ENCODE measurements around the gene SETD4.

SETD4 gene

GRCh38 chr21:36097427-36098181, 37.3 kb upstream of the SETD4 start:
- H3K4me3 ChIP-seq (ENCODE audit: low read depth, low read length) = peak overlapping the region; percentile 28; the same call in 1 of the 2 replicates
- no peaks in the 10 kb centered on the region for H3K36me3 ChIP-seq (ENCODE audit: control insufficient read depth, insufficient read depth, low read length)
- peaks cover 38% of the 10 kb centered on the region for H3K9me3 ChIP-seq (ENCODE audit: control insufficient read depth, insufficient read depth, low read depth, low read length)
- H3K4me1 ChIP-seq (ENCODE audit: control insufficient read depth, insufficient read depth, low read length) = peaks cover 34% of the 10 kb centered on the region
- H3K27ac ChIP-seq (ENCODE audit: low read depth, low read length) = peak overlapping the region; percentile 87
- H3K9ac ChIP-seq (ENCODE audit: low read length) = peak overlapping the region; percentile 83
- no peaks in the 10 kb centered on the region for H3K27me3 ChIP-seq (ENCODE audit: control insufficient read depth, insufficient read depth, low read length)

- Histone ChIP-seq H3K27me3 (ENCODE audit: control insufficient read depth, insufficient read depth, low read length) (no peaks in the 10 kb centered on the region), H3K36me3 (ENCODE audit: control insufficient read depth, insufficient read depth, low read length) (no peaks in the 10 kb centered on the region), H3K27ac (ENCODE audit: low read depth, low read length) (peak overlapping the region; percentile 87), H3K9me3 (ENCODE audit: control insufficient read depth, insufficient read depth, low read depth, low read length) (peaks cover 36% of the 10 kb centered on the region), H3K4me3 (ENCODE audit: low read depth, low read length) (no peak overlapping the region), H3K9ac (ENCODE audit: low read length) (peak overlapping the region; percentile 83), H3K4me1 (ENCODE audit: control insufficient read depth, insufficient read depth, low read length) (peaks cover 34% of the 10 kb centered on the region)
These were observed 36.3 kb upstream of the SETD4 start for GRCh38 chr21:36096398-36097290.

- H3K4me3 ChIP-seq (ENCODE audit: low read depth, low read length) = no peak overlapping the region
- no peak overlapping the region for H3K9ac ChIP-seq (ENCODE audit: low read length)
- H3K27ac ChIP-seq (ENCODE audit: low read depth, low read length) = no peak overlapping the region
- H3K9me3 ChIP-seq (ENCODE audit: control insufficient read depth, insufficient read depth, low read depth, low read length) = peaks cover 31% of the 10 kb centered on the region
- H3K4me1 ChIP-seq (ENCODE audit: control insufficient read depth, insufficient read depth, low read length) = peaks cover 15% of the 10 kb centered on the region
- H3K27me3 ChIP-seq (ENCODE audit: control insufficient read depth, insufficient read depth, low read length) = no peaks in the 10 kb centered on the region
- H3K36me3 ChIP-seq (ENCODE audit: control insufficient read depth, insufficient read depth, low read length) = no peaks in the 10 kb centered on the region
These were observed 33.2 kb upstream of the SETD4 start for GRCh38 chr21:36093512-36093911.

- Histone ChIP-seq H3K36me3 (ENCODE audit: control insufficient read depth, insufficient read depth, low read length) (no peaks in the 10 kb centered on the region), H3K4me3 (ENCODE audit: low read depth, low read length) (no peak overlapping the region), H3K9ac (ENCODE audit: low read length) (no peak overlapping the region), H3K27me3 (ENCODE audit: control insufficient read depth, insufficient read depth, low read length) (no peaks in the 10 kb centered on the region), H3K27ac (ENCODE audit: low read depth, low read length) (no peak overlapping the region), H3K4me1 (ENCODE audit: control insufficient read depth, insufficient read depth, low read length) (peaks cover 6% of the 10 kb centered on the region), H3K9me3 (ENCODE audit: control insufficient read depth, insufficient read depth, low read depth, low read length) (peaks cover 30% of the 10 kb centered on the region)
These were observed 32.4 kb upstream of the SETD4 start for GRCh38 chr21:36092681-36093080.

GRCh38 chr21:36089946-36090345, 29.6 kb upstream of the SETD4 start:
- H3K4me1 ChIP-seq (ENCODE audit: control insufficient read depth, insufficient read depth, low read length) = no peaks in the 10 kb centered on the region
- no peaks in the 10 kb centered on the region for H3K36me3 ChIP-seq (ENCODE audit: control insufficient read depth, insufficient read depth, low read length)
- H3K9ac ChIP-seq (ENCODE audit: low read length) = no peak overlapping the region
- no peak overlapping the region for H3K27ac ChIP-seq (ENCODE audit: low read depth, low read length)
- H3K4me3 ChIP-seq (ENCODE audit: low read depth, low read length) = no peak overlapping the region
- peaks cover 25% of the 10 kb centered on the region for H3K9me3 ChIP-seq (ENCODE audit: control insufficient read depth, insufficient read depth, low read depth, low read length)
- H3K27me3 ChIP-seq (ENCODE audit: control insufficient read depth, insufficient read depth, low read length) = no peaks in the 10 kb centered on the region

- no peak overlapping the region for H3K9ac ChIP-seq (ENCODE audit: low read length)
- no peak overlapping the region for H3K4me3 ChIP-seq (ENCODE audit: low read depth, low read length)
- H3K9me3 ChIP-seq (ENCODE audit: control insufficient read depth, insufficient read depth, low read depth, low read length) = peaks cover 4% of the 10 kb centered on the region
- H3K27ac ChIP-seq (ENCODE audit: low read depth, low read length) = no peak overlapping the region
- H3K4me1 ChIP-seq (ENCODE audit: control insufficient read depth, insufficient read depth, low read length) = no peaks in the 10 kb centered on the region
- no peaks in the 10 kb centered on the region for H3K27me3 ChIP-seq (ENCODE audit: control insufficient read depth, insufficient read depth, low read length)
- H3K36me3 ChIP-seq (ENCODE audit: control insufficient read depth, insufficient read depth, low read length) = no peaks in the 10 kb centered on the region
These were observed 27.2 kb upstream of the SETD4 start for GRCh38 chr21:36087362-36088138.

GRCh38 chr21:36082237-36082664, 21.9 kb upstream of the SETD4 start:
- H3K4me3 ChIP-seq (ENCODE audit: low read depth, low read length) = no peak overlapping the region
- H3K36me3 ChIP-seq (ENCODE audit: control insufficient read depth, insufficient read depth, low read length) = no peaks in the 10 kb centered on the region
- H3K9me3 ChIP-seq (ENCODE audit: control insufficient read depth, insufficient read depth, low read depth, low read length) = no peaks in the 10 kb centered on the region
- no peak overlapping the region for H3K9ac ChIP-seq (ENCODE audit: low read length)
- no peak overlapping the region for H3K27ac ChIP-seq (ENCODE audit: low read depth, low read length)
- no peaks in the 10 kb centered on the region for H3K4me1 ChIP-seq (ENCODE audit: control insufficient read depth, insufficient read depth, low read length)
- H3K27me3 ChIP-seq (ENCODE audit: control insufficient read depth, insufficient read depth, low read length) = no peaks in the 10 kb centered on the region

GRCh38 chr21:36080386-36080785, 20.1 kb upstream of the SETD4 start:
- no peaks in the 10 kb centered on the region for H3K27me3 ChIP-seq (ENCODE audit: control insufficient read depth, insufficient read depth, low read length)
- H3K4me3 ChIP-seq (ENCODE audit: low read depth, low read length) = no peak overlapping the region
- no peak overlapping the region for H3K9ac ChIP-seq (ENCODE audit: low read length)
- no peaks in the 10 kb centered on the region for H3K36me3 ChIP-seq (ENCODE audit: control insufficient read depth, insufficient read depth, low read length)
- no peak overlapping the region for H3K27ac ChIP-seq (ENCODE audit: low read depth, low read length)
- H3K9me3 ChIP-seq (ENCODE audit: control insufficient read depth, insufficient read depth, low read depth, low read length) = no peaks in the 10 kb centered on the region
- 0 out of 2 replicates have a peak, but pooled peaks cover under 1% of the 10 kb centered on the region for H3K4me1 ChIP-seq (ENCODE audit: control insufficient read depth, insufficient read depth, low read length)

GRCh38 chr21:36079671-36080070, 19.3 kb upstream of the SETD4 start:
- Histone ChIP-seq H3K27me3 (ENCODE audit: control insufficient read depth, insufficient read depth, low read length) (no peaks in the 10 kb centered on the region), H3K27ac (ENCODE audit: low read depth, low read length) (no peak overlapping the region), H3K9me3 (ENCODE audit: control insufficient read depth, insufficient read depth, low read depth, low read length) (no peaks in the 10 kb centered on the region), H3K4me1 (ENCODE audit: control insufficient read depth, insufficient read depth, low read length) (peaks cover 5% of the 10 kb centered on the region; the same call in 1 of the 2 replicates), H3K36me3 (ENCODE audit: control insufficient read depth, insufficient read depth, low read length) (no peaks in the 10 kb centered on the region), H3K9ac (ENCODE audit: low read length) (no peak overlapping the region), H3K4me3 (ENCODE audit: low read depth, low read length) (no peak overlapping the region)

- H3K4me3 ChIP-seq (ENCODE audit: low read depth, low read length) = no peak overlapping the region
- no peaks in the 10 kb centered on the region for H3K9me3 ChIP-seq (ENCODE audit: control insufficient read depth, insufficient read depth, low read depth, low read length)
- H3K27ac ChIP-seq (ENCODE audit: low read depth, low read length) = no peak overlapping the region
- no peaks in the 10 kb centered on the region for H3K27me3 ChIP-seq (ENCODE audit: control insufficient read depth, insufficient read depth, low read length)
- peaks cover 5% of the 10 kb centered on the region; the same call in 1 of the 2 replicates for H3K4me1 ChIP-seq (ENCODE audit: control insufficient read depth, insufficient read depth, low read length)
- no peak overlapping the region for H3K9ac ChIP-seq (ENCODE audit: low read length)
- no peaks in the 10 kb centered on the region for H3K36me3 ChIP-seq (ENCODE audit: control insufficient read depth, insufficient read depth, low read length)
These were observed 18.8 kb upstream of the SETD4 start for GRCh38 chr21:36079010-36079649.
